Fibroblast of lung (primary cell): Measurements from ENCODE around the gene C5AR1. TPM values are rescaled to one million over a fixed set of nuclear protein-coding genes. Genes with fewer than 3 reads are reported as not detected.
A peak's percentile ranks its signal among the peaks of the same experiment; 100 is the strongest.

Source experiments
- DNase-seq, 2 donors: peaks; one replicate each; pipeline versions ENCODE4 v3.0.0 to v3.0.0-alpha.2; 2010; ENCODE audit warnings: low read depth in 2 of 2
- H2AFZ ChIP-seq: 2 replicates; pipeline ENCODE4 v1.5.1; 2012; ENCODE audit warnings: low read length, control low read depth, inconsistent platforms
- H3K27ac ChIP-seq: 2 replicates; pipeline ENCODE4 v1.5.1; 2011; ENCODE audit warnings: low read length, control low read depth; ENCODE audit not compliant: insufficient read depth
- H3K27me3 ChIP-seq: 2 replicates; pipeline ENCODE4 v1.5.1; 2011; ENCODE audit warnings: mild to moderate bottlenecking, low read length; ENCODE audit not compliant: control insufficient read depth, insufficient read depth
- H3K36me3 ChIP-seq: 2 replicates; pipeline ENCODE4 v1.5.1; 2011; ENCODE audit warnings: low read length; ENCODE audit not compliant: control insufficient read depth, insufficient read depth
- H3K4me1 ChIP-seq: 2 replicates; pipeline ENCODE4 v1.5.1; 2011; ENCODE audit warnings: low read length; ENCODE audit not compliant: control insufficient read depth, insufficient read depth; ENCODE audit errors: extremely low read depth
- H3K4me2 ChIP-seq: 2 replicates; pipeline ENCODE4 v1.5.1; 2011; ENCODE audit warnings: low read length, control low read depth; ENCODE audit not compliant: insufficient read depth; ENCODE audit errors: extremely low read depth
- H3K4me3 ChIP-seq, 4 experiments: fragments of 200-600 bp in 1 of 4; sonication (generic) in 1 of 4; replicated peaks in 1 of 4; 2 replicates each; pipeline ENCODE4 v1.5.1; 2011 to 2016; ENCODE audit warnings: low read length in 4 of 4, low read depth in 3 of 4, mild to moderate bottlenecking in 3 of 4, control low read depth in 2 of 4, inconsistent platforms in 1 of 4, mixed read lengths in 1 of 4; ENCODE audit not compliant: insufficient read depth in 1 of 4; ENCODE audit errors: control extremely low read depth in 1 of 4
- H3K79me2 ChIP-seq: 2 replicates; pipeline ENCODE4 v1.5.1; 2012; ENCODE audit warnings: mild to moderate bottlenecking, low read length, inconsistent platforms; ENCODE audit not compliant: control insufficient read depth, insufficient read depth
- H3K9ac ChIP-seq: 2 replicates; pipeline ENCODE4 v1.5.1; 2011; ENCODE audit warnings: mild to moderate bottlenecking, low read length, control low read depth; ENCODE audit not compliant: insufficient read depth
- H3K9me3 ChIP-seq: 2 replicates; pipeline ENCODE4 v1.5.1; 2012; ENCODE audit warnings: low read depth, low read length; ENCODE audit not compliant: control insufficient read depth, insufficient read depth
- H4K20me1 ChIP-seq: 2 replicates; pipeline ENCODE4 v1.5.1; 2011; ENCODE audit warnings: low read length; ENCODE audit not compliant: control insufficient read depth, insufficient read depth; ENCODE audit errors: extremely low read depth
- EZH2 ChIP-seq: IDR thresholded peaks from 2 replicates; pipeline ENCODE4 v1.5.1; 2012; ENCODE audit warnings: low read length, control low read depth, mild to moderate bottlenecking; ENCODE audit errors: missing control alignments
- polyA plus RNA-seq, 2 donors: library from polyadenylated mRNA; depleted of rRNA in 1 of 2; stranded (reverse) in 1 of 2; unstranded in 1 of 2; fragments of >200 nt; gene quantifications; 2 replicates each; pipeline ENCODE4 v1.2.1, GENCODE V29; 2011 to 2012; ENCODE audit warnings: missing spikeins in 1 of 2
- total RNA-seq: library from RNA; depleted of rRNA; stranded (reverse); fragments of >200 nt; gene quantifications from 2 replicates; pipeline ENCODE4 v1.2.1, GENCODE V29; 2014
- TF ChIP-seq, protein P1 (sequence below), 2 donors: IDR thresholded peaks in 1 of 2; conservative IDR thresholded peaks in 1 of 2; 1 replicate in 1 of 2; 2 replicates in 1 of 2; pipeline ENCODE4 v1.5.1; 2011 to 2012; ENCODE audit warnings: low read length in 2 of 2, control low read depth in 1 of 2, inconsistent platforms in 1 of 2, low read depth in 1 of 2, mild to moderate bottlenecking in 1 of 2

Gene C5AR1
- total and polyA plus RNA-seq, 2 donors (not counting 1 experiment from before 2014, with no cell fraction given) = 0.33 to 0.81 TPM

DNA sequence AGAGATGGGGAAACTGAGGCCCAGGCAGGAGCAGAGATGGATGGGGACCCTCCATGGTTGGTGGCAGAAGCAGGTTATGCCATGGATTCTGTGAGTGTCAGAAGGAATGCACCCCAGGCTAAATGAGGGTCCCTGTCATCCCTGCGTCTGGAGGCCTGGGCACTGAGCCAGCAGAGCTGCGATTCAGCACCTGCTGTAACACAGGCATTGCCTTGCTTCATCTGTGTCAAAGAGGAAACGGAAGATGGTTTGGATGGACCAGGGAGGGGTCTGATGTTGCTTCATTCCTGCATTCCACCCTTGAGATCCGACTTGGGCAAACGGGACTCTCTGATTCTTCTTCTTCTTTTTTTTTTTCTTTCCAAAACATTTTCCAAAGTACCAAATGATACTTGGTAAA is 1.2 kb downstream of the C5AR1 start:
- H3K9me3 ChIP-seq = no peaks in the 10 kb centered on the region
- H4K20me1 ChIP-seq = no peaks in the 10 kb centered on the region
- no peaks in the 10 kb centered on the region for H3K36me3 ChIP-seq
- H2AFZ ChIP-seq = no peak overlapping the region
- H3K4me2 ChIP-seq = no peak overlapping the region
- no peaks in the 10 kb centered on the region for H3K79me2 ChIP-seq
- peak in 1 of 2 donors; percentile 52 for DNase-seq
- H3K4me3 ChIP-seq = no peak overlapping the region
- no peak overlapping the region for H3K27ac ChIP-seq
- TF ChIP-seq, protein P1, sequence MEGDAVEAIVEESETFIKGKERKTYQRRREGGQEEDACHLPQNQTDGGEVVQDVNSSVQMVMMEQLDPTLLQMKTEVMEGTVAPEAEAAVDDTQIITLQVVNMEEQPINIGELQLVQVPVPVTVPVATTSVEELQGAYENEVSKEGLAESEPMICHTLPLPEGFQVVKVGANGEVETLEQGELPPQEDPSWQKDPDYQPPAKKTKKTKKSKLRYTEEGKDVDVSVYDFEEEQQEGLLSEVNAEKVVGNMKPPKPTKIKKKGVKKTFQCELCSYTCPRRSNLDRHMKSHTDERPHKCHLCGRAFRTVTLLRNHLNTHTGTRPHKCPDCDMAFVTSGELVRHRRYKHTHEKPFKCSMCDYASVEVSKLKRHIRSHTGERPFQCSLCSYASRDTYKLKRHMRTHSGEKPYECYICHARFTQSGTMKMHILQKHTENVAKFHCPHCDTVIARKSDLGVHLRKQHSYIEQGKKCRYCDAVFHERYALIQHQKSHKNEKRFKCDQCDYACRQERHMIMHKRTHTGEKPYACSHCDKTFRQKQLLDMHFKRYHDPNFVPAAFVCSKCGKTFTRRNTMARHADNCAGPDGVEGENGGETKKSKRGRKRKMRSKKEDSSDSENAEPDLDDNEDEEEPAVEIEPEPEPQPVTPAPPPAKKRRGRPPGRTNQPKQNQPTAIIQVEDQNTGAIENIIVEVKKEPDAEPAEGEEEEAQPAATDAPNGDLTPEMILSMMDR (conservative IDR thresholded peaks at IDR 0.05 in 1 of 2, IDR thresholded peaks at IDR 0.05 in 1 of 2; ENCODE audit: low read depth in 1 of 2, low read length in 2 of 2) = no peak
- TF ChIP-seq EZH2 = no peak
- no peak overlapping the region for H3K9ac ChIP-seq
- no peaks in the 10 kb centered on the region for H3K27me3 ChIP-seq
- H3K4me1 ChIP-seq = peaks cover 2% of the 10 kb centered on the region

- Histone ChIP-seq H3K36me3 (no peaks in the 10 kb centered on the region), H3K9ac (no peak overlapping the region), H3K27ac (no peak overlapping the region), H3K4me3 (no peak overlapping the region), H3K9me3 (no peaks in the 10 kb centered on the region), H4K20me1 (no peaks in the 10 kb centered on the region), H3K4me1 (peaks cover 2% of the 10 kb centered on the region), H3K27me3 (no peaks in the 10 kb centered on the region), H2AFZ (no peak overlapping the region), H3K4me2 (no peak overlapping the region), H3K79me2 (no peaks in the 10 kb centered on the region)
- TF ChIP-seq, protein P1 (conservative IDR thresholded peaks at IDR 0.05 in 1 of 2, IDR thresholded peaks at IDR 0.05 in 1 of 2; ENCODE audit: low read depth in 1 of 2, low read length in 2 of 2) = no peak
- TF ChIP-seq EZH2 = no peak
- DNase-seq = no peak
These were observed 2.8 kb downstream of the C5AR1 start for GRCh38 chr19:47312366-47313006.

DNA sequence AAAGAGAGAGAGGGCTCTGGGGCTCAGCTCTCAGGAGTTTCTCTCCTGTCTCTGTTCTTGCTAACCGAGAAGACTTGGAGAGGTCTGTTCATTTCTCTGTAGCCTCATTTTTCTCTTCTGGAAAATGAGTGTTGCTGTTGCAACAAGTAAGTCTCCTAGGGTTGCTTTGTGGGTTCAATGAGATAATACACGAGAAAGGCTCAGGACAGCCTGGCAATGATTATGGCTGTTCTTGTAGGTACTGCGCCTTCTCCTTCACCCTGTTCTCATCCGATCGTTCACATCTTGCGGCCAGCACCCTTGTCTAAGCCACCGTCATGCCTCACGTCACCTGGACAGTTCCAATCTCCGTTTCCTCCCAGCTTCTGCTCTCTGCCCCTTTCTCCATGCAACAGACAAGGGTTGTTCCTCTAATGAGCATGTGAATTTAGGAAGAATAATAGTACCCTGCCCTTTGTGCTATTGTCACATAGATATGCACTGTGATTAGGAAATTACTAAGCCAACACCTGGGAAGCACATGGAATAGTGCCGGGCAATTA is 4.2 kb downstream of the C5AR1 start:
- Histone ChIP-seq H3K27ac (no peak overlapping the region), H3K9ac (no peak overlapping the region), H3K79me2 (no peaks in the 10 kb centered on the region), H3K27me3 (no peaks in the 10 kb centered on the region), H3K36me3 (no peaks in the 10 kb centered on the region), H4K20me1 (no peaks in the 10 kb centered on the region), H3K4me3 (no peak overlapping the region), H3K9me3 (no peaks in the 10 kb centered on the region), H3K4me2 (no peak overlapping the region), H2AFZ (no peak overlapping the region), H3K4me1 (peaks cover 2% of the 10 kb centered on the region)
- no peak for TF ChIP-seq EZH2
- TF ChIP-seq, protein P1 (conservative IDR thresholded peaks at IDR 0.05 in 1 of 2, IDR thresholded peaks at IDR 0.05 in 1 of 2; ENCODE audit: low read depth in 1 of 2, low read length in 2 of 2) = no peak
- DNase-seq = no peak
